Kidney epithelial cell (primary cell): ENCODE results near the gene SAMD11. TPM values are rescaled to one million over a fixed set of nuclear protein-coding genes. Genes with fewer than 3 reads are reported as not detected.

ENCODE experiments used
- DNase-seq: peaks from one replicate; pipeline ENCODE4 v3.0.0-alpha.2; 2010; ENCODE audit warnings: low read depth
- H3K27me3 ChIP-seq: 2 replicates; pipeline ENCODE4 v1.6.0; 2011; ENCODE audit warnings: low read length; ENCODE audit not compliant: control insufficient read depth, insufficient read depth
- H3K36me3 ChIP-seq: 2 replicates; pipeline ENCODE4 v1.5.1; 2011; ENCODE audit warnings: low read length; ENCODE audit not compliant: control insufficient read depth, insufficient read depth
- H3K4me3 ChIP-seq: 2 replicates; pipeline ENCODE4 v1.5.1; 2011; ENCODE audit warnings: low read depth, mild to moderate bottlenecking, control low read depth, low read length
- CTCF ChIP-seq: IDR thresholded peaks from 2 replicates; pipeline ENCODE4 v1.5.1; 2011; ENCODE audit warnings: mild to moderate bottlenecking, moderate library complexity, low read length, control low read depth, inconsistent platforms; ENCODE audit not compliant: insufficient read depth, poor library complexity, severe bottlenecking
- total RNA-seq: library from RNA; depleted of rRNA; stranded (reverse); fragments of >200 nt; gene quantifications from 2 replicates; pipeline ENCODE4 v1.2.3, GENCODE V29; 2015

Gene SAMD11
- total RNA-seq, 1 donor from 2014 or later: 2.3 TPM

- DNase-seq: no peak
- no peak overlapping the region for H3K4me3 ChIP-seq
- peak; percentile 42 for TF ChIP-seq CTCF
- no peaks in the 10 kb centered on the region for H3K36me3 ChIP-seq
- peaks cover 47% of the 10 kb centered on the region for H3K27me3 ChIP-seq
Observed at GRCh38 chr1:912740-913301, 10.9 kb upstream of the SAMD11 start.

- Histone ChIP-seq H3K4me3 (no peak overlapping the region), H3K36me3 (no peaks in the 10 kb centered on the region), H3K27me3 (peaks cover 55% of the 10 kb centered on the region)
- no peak for DNase-seq
- no peak for TF ChIP-seq CTCF
Observed at GRCh38 chr1:913491-914130, 10.1 kb upstream of the SAMD11 start.

- peaks cover 62% of the 10 kb centered on the region for H3K27me3 ChIP-seq
- no peak for DNase-seq
- no peaks in the 10 kb centered on the region for H3K36me3 ChIP-seq
- no peak for TF ChIP-seq CTCF
- H3K4me3 ChIP-seq: no peak overlapping the region
Observed at GRCh38 chr1:914131-914890, 9.4 kb upstream of the SAMD11 start.

- H3K4me3 ChIP-seq: no peak overlapping the region
- TF ChIP-seq CTCF: no peak
- H3K36me3 ChIP-seq: no peaks in the 10 kb centered on the region
- DNase-seq: no peak
- peaks cover 67% of the 10 kb centered on the region for H3K27me3 ChIP-seq
Observed at GRCh38 chr1:914891-915280, 8.8 kb upstream of the SAMD11 start.

GRCh38 chr1:915295-916172 lies 8.2 kb upstream of the SAMD11 start:
- no peak for TF ChIP-seq CTCF
- H3K4me3 ChIP-seq: no peak overlapping the region
- H3K27me3 ChIP-seq: peaks cover 68% of the 10 kb centered on the region
- DNase-seq: no peak
- H3K36me3 ChIP-seq: no peaks in the 10 kb centered on the region
